Peyer's patch (tissue), 4 donors: ENCODE data around the gene GTPBP1.

ENCODE experiments used
- CTCF ChIP-seq, 6 experiments: fragments of 450-650 bp in 4 of 6; fragments of 200-600 bp in 2 of 6; sonication (generic) in 1 of 6; IDR thresholded peaks; one replicate each; pipeline ENCODE4 v1.5.1; 2017 to 2019; ENCODE audit warnings: antibody characterized with exemption in 6 of 6, mild to moderate bottlenecking in 3 of 6, moderate library complexity in 1 of 6
- POLR2A ChIP-seq, 2 donors: fragments of 450-650 bp; IDR thresholded peaks; one replicate each; pipeline ENCODE4 v1.5.1; 2017; ENCODE audit warnings: antibody characterized with exemption in 2 of 2, mild to moderate bottlenecking in 2 of 2, moderate library complexity in 2 of 2

GRCh38 chr22:38684895-38685294 lies 20.8 kb upstream of the GTPBP1 start:
- TF ChIP-seq CTCF (IDR thresholded peaks at IDR 0.05) = no peak
- no peak for TF ChIP-seq POLR2A (IDR thresholded peaks at IDR 0.05)
